Parathyroid adenoma (tissue), 2 donors: ENCODE measurements around the gene CALY.

Experiments
- H2AFZ ChIP-seq: fragments of 300-600 bp; sonication (generic); one replicate; pipeline ENCODE4 v1.7.0; 2017; ENCODE audit warnings: antibody characterized with exemption, mild to moderate bottlenecking
- H3K27ac ChIP-seq: fragments of 300-600 bp; sonication (generic); one replicate; pipeline ENCODE4 v1.7.0; 2017
- H3K27me3 ChIP-seq: fragments of 300-600 bp; sonication (generic); one replicate; pipeline ENCODE4 v1.7.0; 2017; ENCODE audit warnings: low read length; ENCODE audit not compliant: control insufficient read depth, insufficient read depth
- H3K36me3 ChIP-seq: fragments of 300-600 bp; sonication (generic); one replicate; pipeline ENCODE4 v1.7.0; 2017; ENCODE audit warnings: low read length; ENCODE audit not compliant: control insufficient read depth, insufficient read depth
- H3K4me1 ChIP-seq: fragments of 300-600 bp; sonication (generic); one replicate; pipeline ENCODE4 v1.7.0; 2017; ENCODE audit warnings: control low read depth
- H3K4me2 ChIP-seq: fragments of 300-600 bp; sonication (generic); one replicate; pipeline ENCODE4 v1.7.0; 2017; ENCODE audit warnings: low read length
- H3K4me3 ChIP-seq: fragments of 300-600 bp; sonication (generic); one replicate; pipeline ENCODE4 v1.7.0; 2017; ENCODE audit warnings: low read depth, low read length
- H3K79me2 ChIP-seq: fragments of 300-600 bp; sonication (generic); one replicate; pipeline ENCODE4 v1.7.0; 2017; ENCODE audit warnings: control low read depth
- H3K9ac ChIP-seq: fragments of 300-600 bp; sonication (generic); one replicate; pipeline ENCODE4 v1.7.0; 2017; ENCODE audit warnings: mild to moderate bottlenecking
- H3K9me3 ChIP-seq: fragments of 300-600 bp; sonication (generic); one replicate; pipeline ENCODE4 v1.7.0; 2017; ENCODE audit warnings: low read length; ENCODE audit not compliant: control insufficient read depth
- CTCF ChIP-seq: fragments of 300-600 bp; sonication (generic); IDR thresholded peaks from one replicate; pipeline ENCODE4 v1.7.0; 2017; ENCODE audit warnings: antibody characterized with exemption, mild to moderate bottlenecking
- donor health status: primary hyperparathyroidism.

CALY gene

GRCh38 chr10:133358925-133359310, 22.2 kb upstream of the CALY start:
- TF ChIP-seq CTCF, result no peak
- peaks cover 6% of the 10 kb centered on the region for H3K4me1 ChIP-seq
- H3K27me3 ChIP-seq, result no peaks in the 10 kb centered on the region
- no peak overlapping the region for H3K9ac ChIP-seq
- no peak overlapping the region for H3K4me3 ChIP-seq
- H3K36me3 ChIP-seq, result no peaks in the 10 kb centered on the region
- no peaks in the 10 kb centered on the region for H3K79me2 ChIP-seq
- H3K4me2 ChIP-seq, result no peak overlapping the region
- no peak overlapping the region for H3K27ac ChIP-seq
- H2AFZ ChIP-seq, result no peak overlapping the region
- no peaks in the 10 kb centered on the region for H3K9me3 ChIP-seq

GRCh38 chr10:133358162-133358924, 21.6 kb upstream of the CALY start:
- Histone ChIP-seq H3K4me2 (no peak overlapping the region), H3K27ac (no peak overlapping the region), H3K9ac (no peak overlapping the region), H3K27me3 (no peaks in the 10 kb centered on the region), H3K4me1 (peaks cover 6% of the 10 kb centered on the region), H3K36me3 (no peaks in the 10 kb centered on the region), H3K9me3 (no peaks in the 10 kb centered on the region), H2AFZ (no peak overlapping the region), H3K79me2 (no peaks in the 10 kb centered on the region), H3K4me3 (no peak overlapping the region)
- no peak for TF ChIP-seq CTCF

- Histone ChIP-seq H2AFZ (peak within 1 kb of the TSS; percentile 74), H3K36me3 (no peaks in the 10 kb centered on the region), H3K4me1 (peaks cover 6% of the 10 kb centered on the region), H3K79me2 (no peaks in the 10 kb centered on the region), H3K27ac (no peak within 1 kb of the TSS), H3K4me2 (peak within 1 kb of the TSS; percentile 65), H3K9ac (no peak within 1 kb of the TSS), H3K4me3 (peak within 1 kb of the TSS; percentile 50), H3K9me3 (no peaks in the 10 kb centered on the region), H3K27me3 (no peaks in the 10 kb centered on the region)
- TF ChIP-seq CTCF, result no peak
These were observed 20.8 kb upstream of the CALY start, which contains the start of gene FUOM for GRCh38 chr10:133357285-133358161. TSS of gene FUOM (minus strand) at chr10:133358019. CDS start at chr10:133358007, 12 bp downstream.

- H3K27me3 ChIP-seq, result no peaks in the 10 kb centered on the region
- H3K9me3 ChIP-seq, result no peaks in the 10 kb centered on the region
- peak overlapping the region; percentile 74 for H2AFZ ChIP-seq
- H3K4me3 ChIP-seq, result peak overlapping the region; percentile 50
- H3K27ac ChIP-seq, result no peak overlapping the region
- H3K4me2 ChIP-seq, result peak overlapping the region; percentile 65
- no peaks in the 10 kb centered on the region for H3K79me2 ChIP-seq
- H3K9ac ChIP-seq, result no peak overlapping the region
- no peaks in the 10 kb centered on the region for H3K36me3 ChIP-seq
- peaks cover 6% of the 10 kb centered on the region for H3K4me1 ChIP-seq
- no peak for TF ChIP-seq CTCF
These were observed 20.0 kb upstream of the CALY start for GRCh38 chr10:133356549-133357284.
